ENCODE measurements around the gene ZNF366.
"Not testable (repeated sequence)": the region's sequence is repeated elsewhere in the genome, so short reads cannot be mapped to it uniquely, and the experiment has no call there.

ZNF366 gene

DNA sequence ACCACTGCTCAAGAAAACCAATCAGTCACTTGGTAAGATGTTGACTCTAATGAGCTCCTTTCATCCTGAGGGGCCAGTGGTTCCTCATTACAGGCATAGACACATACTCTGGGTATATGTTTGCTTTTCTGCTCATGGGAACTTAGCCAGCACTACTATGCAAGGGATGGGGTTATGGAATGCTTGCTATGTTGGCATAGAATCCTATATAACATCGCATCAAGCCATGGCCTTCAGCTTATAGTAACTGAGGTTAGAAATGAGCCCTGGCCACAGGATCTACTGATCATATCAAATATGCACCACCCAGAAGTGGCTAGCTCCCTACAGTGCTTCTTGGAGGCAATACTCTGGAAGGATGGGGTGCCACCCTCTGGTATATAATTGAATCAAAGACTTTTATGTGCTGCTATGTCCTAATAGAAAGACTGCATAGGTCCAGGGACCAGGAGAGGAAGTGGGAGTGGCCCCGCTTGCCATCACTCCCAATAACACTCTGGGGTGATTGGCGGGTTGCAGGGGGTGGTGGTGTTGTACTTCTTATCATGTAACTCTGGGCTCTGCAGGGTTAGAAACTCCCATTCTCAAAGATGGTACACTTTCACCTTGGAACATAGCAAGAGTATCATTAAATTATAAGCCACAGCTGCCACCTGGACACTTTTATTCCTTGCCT is 70.3 kb downstream of the ZNF366 start:
- no peak for DNase-seq

DNA sequence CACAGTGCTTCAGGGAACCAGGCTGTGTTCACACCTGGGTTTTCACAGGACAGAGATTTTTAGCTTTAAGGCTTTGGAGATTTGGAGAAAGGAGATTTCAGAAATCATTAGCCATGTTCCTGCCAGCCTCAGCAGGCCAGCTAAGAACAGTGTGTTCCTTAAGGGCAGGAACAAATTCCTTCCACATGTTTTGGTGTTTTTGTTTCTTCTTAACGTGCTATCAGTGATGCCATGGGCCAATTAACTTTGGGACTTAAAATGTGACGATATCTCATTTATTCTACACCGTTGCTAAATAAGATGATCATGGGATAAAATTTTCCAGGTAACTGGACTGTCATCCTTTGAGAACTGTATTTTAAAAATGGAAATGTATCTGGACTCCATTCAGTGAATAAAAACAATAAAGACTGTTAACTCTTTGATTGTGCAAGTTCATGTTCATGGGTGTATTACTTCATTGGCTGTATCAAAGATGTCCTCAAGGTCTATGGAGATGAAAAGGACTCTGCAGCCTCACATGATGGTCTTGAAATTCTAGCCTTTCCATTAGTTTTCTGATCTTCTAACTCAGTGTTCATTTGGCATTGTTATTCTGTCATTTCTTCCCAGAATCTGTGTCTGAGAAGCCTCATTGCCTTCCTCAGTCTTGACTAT is 72.3 kb downstream of the ZNF366 start:
- no peak for DNase-seq

DNA sequence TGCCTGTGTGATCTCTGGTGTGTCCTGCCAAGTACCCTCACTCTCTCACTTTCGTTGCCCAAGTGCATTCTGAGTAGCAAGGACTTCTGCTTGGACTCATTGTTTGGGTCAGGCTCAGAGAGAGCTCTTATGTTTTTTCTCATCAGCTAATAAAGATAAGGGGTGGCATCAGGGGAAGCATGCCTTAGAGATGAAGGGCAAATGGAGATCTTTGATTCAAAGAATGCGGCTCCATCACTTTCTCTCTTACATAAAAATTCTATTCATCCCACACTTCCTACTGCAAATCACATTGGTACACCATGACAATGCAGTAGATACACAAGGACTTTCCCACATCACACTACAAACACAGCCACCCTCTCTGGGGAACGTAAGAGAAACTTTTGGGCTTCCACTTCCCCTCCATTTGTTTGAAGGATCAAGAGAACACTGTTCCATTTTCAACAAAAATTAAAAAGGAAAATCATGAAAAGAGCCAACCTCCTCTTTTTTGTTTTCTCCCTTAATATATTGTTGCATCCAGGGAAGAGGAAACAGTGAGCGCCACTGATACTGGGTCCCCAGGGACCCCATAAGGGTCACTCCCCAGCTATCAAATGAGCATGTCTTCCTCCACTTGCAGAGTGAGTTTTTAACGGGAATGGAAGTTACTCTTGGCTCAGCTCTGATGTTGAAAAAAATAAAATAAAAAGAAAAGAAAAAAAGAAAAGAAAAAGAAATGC is 73.0 kb downstream of the ZNF366 start:
- DNase-seq: no peak

DNA sequence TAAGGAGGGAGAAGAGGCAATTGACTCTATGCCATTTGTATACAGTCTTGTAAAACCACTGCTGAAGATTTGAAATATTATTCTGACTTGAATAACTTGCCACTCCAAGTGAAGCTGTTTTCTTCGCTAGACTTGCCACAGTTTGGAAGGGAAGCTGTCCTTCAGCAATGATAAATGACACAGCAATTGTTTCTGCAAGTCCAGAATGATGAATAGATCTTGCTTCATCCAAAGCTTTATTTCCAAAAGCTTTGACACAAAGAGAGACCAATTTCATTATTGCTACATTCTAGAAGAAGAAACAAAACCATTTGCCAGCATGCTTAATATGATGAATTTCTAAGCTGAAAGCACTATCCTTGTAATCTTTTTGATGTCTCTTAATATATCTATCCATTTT is 73.7 kb downstream of the ZNF366 start:
- DNase-seq: no peak

DNA sequence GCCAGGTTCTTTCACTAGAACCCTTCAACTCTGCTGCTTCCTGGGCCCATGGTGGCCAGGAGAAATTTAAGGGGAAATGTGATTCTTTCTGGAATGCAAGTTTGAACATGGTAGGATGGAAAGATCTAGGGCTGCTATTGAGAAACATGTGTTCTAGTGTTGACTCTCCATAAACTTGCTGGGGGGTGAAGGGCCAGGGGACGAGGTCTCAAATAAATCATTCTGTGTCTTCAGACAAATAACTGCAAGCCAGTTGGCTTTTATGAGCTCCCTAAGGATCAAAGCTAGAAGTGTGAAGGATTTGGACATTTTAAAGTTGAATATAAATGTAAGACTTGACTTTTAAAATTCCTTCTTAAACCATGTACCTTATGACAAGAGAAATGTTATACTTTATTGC is 78.5 kb downstream of the ZNF366 start:
- DNase-seq: no peak

DNA sequence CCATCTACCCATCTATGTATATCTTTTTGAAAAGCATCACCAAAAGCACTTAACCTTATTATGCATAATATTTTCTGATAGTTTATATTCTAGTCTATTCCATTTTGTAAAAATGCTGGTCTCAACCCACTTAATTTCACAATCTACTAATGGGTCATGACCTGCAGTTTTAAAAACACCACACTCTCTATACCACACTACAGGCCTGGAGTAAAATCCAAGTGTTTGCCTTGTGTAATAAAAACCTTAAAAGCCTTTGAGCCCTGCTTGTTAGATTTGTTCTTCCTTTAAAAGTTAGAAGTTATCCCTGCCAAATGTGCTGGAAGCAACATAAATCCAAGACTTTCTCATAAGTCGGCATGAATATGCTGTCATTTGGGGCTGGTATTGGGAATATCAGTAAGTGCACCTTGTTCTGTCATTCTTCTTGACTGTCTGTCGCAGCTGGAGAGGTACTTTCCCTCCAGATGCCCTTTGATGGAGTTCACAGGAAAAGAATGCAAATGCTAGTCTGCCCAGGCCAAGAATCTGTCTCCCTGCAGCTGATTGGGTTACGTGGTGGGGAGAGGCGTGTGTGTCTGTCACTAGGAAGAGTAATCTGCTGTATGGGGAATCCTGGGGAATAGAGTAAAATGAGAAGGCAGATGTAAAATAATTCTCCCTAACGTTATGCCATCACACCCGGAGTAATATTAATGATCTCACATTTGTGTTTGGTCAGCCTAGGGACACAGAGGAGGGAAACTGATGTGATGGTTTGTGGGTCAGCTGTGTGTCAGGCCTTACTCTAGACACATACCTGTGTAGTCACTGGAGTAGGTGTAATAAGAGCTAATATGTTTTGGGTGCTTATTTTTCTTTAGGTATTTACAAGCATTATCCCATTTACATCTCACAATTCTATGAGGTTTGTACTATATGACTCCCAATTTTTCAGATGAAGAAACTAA is 79.4 kb downstream of the ZNF366 start:
- DNase-seq: no peak

DNA sequence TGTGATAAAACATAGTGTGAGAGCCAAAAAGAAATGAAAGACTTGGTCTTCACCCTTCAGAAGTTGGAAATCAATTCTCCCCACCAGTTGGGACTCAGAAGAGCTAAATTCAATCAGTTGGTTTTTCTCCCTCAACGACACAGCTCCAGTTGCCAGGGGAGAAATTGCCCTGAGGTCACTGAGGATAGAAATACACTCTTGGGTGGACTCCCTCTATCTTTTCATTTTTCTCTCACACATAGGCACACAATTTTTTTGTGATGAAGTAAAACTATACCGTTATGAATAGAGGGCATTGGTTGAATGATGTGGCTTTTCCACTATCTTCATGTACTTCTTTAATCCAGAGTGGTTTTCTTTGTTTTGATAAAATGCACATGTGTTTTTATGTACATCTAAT is 80.2 kb downstream of the ZNF366 start:
- no peak for DNase-seq

DNA sequence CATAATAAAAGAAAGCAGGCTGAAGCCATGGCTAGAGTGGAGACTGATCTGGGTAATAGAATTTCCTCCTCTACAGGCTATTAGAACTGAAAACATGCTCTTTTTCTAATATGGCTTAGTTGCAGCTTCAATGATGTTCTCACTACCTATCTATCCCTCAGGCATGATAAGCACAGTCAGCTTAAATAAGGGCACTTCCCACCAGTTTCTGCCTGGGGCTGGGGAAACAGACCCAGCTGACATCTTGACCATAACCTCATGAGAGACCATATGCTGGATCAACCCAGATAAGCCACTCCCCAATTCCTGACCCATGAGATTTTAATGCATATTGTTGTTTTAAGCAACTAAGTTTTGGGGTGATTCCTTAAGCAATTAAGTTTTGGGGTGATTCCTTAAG is 81.2 kb downstream of the ZNF366 start:
- DNase-seq: no peak

DNA sequence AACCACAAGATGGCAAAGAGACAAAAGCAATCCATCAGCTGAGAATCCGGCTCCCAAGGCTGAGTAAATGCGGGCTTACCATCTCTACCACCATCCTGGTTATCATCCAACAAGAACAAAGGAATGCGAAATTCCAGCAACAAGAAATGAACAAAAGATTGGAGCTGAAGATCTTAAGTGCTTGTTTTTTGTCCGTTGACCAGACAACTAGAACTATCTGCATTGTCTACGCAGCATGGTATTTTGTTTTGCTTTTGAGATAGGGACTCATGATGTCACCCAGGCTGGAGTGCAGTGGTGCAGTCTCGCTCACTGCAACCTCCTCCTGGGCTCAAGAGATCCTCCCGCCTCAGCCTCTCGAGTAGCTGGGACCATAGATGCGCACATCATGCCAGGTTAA is 88.9 kb downstream of the ZNF366 start:
- no peak for DNase-seq

DNA sequence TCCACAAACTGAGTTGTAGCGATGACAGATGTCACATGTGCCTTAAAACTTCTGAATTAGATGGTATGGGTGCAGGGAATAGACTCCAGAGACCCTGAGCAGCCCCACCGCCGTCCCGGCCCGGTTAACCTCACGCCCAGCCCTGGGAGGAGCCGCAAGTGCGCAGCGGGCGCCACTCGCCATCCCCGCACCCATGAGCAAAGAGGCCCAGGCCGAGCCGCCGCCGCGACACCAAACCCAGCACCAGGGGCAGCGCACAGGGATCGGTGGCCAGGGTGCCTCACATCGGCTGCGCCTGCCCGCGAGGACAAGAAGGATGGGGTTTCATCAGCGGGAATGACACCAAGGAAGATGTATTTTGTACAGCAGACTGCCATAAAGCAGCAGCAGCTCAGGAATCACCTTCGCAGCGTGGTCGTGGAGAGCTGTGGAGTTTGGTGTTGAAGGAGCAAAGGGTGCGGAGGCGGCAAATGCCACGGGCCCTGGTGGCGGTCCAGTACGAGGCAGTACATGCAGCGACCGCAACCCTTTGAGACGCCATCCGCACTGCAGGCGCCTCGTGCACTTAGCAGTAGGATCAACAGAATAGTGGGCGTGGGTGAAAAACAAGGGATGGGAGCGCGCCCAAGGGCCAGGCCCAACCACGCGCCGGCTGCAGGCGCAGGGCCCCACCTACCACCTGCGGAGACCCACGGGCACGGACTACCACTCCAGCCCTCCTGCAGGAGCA is 89.7 kb downstream of the ZNF366 start:
- DNase-seq: no peak

DNA sequence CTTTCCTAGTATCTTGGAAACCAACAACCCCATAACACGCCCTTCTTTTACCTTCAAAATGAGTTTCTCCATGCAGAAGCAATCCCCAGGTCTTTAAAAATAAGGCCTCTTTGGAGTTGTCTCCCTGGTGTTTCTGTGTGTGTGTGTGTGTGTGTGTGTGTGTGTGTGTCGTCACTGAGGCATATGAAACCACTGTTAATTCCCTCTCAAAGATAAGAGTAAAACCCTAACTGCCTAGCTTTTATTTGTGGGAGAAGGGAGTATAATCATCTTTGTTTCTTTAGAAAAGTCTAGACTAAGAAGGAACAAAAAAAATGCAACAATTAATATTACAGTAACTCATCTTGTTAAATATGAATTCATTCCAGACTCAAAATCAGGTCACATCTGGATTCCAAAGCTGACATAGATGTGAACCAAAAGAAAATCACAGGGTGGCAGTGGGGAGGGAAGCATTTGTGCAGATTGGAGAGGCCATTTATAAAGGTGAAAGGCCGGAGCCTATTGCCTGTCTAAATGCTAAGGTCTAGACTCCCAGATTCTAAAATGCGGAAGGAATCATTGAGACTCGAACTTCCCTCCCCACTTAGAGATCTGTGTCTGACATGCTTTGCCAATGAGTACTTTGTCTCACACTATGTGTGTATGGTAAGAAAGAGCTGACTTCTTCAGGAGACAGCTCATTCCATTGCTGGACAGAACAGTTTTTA is 91.4 kb downstream of the ZNF366 start:
- no peak for DNase-seq

DNA sequence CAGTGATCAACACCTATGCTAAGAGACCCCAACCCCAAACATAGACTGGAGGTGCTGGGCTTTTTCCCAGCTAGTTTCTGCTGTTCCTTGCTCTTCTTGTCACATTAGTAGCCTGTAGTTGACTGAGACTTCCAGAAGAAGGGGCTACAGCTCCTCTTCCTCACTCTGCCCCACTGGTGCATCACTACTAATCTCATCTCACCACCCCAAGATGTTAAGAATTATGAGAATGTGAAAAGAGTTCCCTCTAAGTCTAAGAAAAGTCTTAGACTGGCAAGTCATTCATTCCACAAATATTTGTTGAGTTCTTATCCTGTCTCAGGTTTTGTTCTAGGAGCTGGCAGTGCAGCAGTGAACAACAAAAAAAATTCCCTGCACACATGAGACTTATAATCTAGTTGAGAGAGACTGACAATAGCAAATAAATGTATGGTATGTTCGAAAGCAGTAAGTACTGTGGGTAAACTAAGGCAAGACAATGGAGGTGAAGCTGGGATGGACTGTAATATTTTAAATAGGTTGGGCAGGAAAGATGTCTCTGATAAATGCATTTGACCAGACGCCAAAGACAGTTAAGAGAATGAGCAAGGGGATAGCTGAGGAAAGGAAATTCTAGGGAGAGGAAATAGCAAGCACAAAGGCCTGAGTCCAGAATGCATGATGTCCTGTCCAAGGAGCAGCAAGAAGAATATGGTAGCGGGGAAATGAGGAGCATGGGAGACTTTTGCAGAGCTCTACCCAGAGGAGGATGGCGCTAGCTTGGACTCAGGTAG is 94.7 kb downstream of the ZNF366 start:
- DNase-seq: no peak

DNA sequence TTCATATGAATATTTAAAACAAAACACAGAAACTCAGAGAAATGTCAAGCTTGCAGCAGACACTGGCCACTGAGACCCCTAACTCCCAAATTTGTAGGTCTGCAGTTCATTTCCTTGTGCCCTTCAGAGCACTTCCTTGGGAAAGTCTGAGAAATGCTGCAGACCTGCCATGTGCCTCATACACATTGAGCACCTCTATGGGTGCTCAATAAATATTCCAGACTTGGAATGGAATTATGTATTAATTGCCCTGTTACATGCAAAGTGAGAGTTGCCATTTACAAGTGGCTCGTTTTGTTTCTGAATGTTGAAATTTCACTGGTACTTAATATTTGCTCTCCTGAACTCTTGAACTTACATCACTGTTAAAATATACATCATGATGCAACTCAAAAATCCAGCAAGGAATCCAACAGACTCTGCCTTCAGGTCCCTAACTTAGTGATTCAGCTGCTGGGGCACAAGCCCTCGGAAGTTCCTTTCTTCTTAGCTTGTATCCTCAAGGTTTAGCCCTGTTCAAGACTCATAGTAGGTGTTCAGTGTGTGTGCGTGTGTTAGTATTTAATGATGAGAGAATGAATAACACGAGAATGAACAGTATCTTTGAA is 96.4 kb downstream of the ZNF366 start:
- DNase-seq: no peak

DNA sequence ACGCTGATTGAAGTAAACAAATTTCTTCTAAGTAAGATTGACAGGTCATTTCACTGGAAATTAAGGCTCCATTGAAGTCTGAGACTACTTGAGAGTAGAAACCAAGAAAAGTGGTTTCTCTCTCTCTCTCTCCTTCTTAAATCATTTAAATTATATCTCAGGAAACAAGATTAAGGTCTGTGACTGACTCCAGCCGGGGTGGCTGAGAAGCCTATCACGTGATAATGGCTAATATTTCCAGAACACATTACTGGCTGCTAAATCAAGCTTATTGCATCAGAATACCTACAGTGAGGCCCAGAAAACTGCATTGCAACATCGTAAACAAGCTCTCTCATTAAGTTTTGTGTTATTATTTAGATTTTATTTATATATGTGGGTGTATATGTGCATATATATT is 98.6 kb downstream of the ZNF366 start:
- no peak for DNase-seq

DNA sequence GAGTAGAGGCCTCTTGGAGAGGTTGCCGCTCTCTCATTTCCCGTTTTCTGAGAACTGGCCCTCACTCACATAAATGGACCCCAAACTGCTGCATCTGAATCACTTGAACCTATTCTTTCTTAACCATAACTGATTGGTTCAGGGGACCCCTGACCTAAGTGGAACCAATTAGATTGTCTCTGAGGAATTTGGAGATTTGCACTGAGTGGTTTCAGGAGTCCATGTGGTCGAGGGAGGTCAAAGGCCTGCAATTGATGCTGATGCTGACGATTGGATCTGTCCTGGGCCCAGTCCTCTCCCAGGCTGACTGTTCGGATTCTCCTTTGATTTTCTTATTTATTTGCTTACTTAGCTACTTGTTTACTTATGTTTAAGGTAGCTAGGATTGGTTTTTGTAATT is 99.1 kb downstream of the ZNF366 start:
- no peak for DNase-seq

DNA sequence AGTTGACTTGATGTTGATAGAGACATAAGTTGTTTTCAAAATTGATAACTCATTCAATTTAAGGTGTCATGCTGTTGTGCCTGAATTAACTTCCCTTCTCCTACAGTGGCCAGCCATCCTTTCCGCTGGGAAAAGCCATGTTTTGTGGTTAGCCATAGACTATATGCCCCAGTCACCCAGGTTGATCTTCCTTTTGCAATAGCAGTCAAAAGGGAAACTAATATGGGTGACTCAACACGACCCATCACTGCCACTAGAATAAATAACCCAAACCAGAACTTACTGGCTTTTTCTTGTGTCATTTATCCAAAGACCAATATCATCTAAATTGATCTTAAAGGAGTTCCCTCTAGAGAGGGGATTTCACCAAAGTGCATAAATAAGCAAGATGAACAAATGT is 99.7 kb downstream of the ZNF366 start:
- no peak for DNase-seq

DNA sequence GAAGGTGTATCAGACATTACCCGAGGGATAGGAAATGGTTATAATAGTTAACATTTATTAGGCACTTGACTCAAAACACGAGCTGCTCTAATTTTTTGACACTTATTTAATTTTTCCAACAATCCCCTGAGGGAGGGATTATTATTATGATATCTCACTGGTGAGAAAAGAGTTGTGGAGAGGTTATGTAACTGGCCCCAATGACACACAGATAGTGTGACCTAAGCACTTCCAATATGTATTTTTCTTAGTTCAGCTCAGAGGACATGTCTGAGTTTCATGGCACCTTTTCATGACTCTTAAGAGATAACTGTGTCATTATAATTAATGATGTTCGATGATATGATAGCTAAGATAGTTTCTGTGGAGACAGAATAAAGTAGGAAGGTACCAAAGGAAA is 100.1 kb downstream of the ZNF366 start:
- no peak for DNase-seq

DNA sequence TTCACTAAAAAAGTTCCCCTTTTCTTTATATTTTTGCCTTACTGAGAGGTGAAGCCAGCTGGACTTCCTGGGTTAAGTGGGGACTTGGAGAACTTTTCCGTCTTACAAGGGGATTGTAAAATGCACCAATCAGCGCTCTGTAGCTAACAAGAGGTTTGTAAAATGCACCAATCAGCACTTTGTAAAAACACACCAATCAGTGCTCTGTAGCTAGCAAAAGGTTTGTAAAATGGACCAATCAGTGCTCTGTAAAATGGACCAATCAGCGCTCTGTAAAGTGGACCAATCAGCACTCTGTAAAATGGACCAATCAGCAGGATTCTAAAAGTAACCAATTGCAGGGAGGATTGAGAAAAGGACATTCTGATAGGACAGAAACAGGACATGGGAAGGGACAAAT is 102.4 kb downstream of the ZNF366 start:
- DNase-seq: not testable (repeated sequence)

DNA sequence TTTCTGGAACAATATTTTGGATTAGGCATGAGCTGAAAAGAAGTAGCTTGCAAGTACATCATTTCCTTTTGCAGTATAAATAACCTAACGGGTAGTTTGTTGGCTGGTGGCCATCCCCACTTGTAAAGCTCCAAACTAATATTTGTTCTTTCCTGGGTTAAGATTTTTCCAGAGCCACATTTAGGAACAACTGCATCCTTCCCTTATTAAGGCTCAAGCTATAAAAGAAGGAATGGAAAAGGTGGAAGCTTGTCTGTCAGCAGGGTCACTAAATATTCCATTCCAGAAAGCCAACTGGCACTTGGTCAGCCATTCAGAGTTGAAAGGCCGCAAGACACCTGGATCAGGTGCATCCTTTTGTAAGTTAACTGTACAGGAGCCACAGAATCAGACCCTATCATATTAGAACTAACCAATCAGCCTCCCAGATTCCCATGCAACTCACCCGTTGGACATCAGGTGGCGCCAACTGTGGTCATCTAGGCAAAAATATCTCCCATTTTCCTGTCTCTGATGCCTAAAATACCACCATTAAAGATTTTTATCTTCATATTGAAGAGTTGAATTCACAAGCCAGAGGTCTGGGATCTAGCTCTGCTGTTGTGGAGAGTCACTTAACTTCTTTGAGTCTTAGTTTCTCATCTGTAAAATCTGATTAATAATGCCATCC is 104.1 kb downstream of the ZNF366 start:
- no peak for DNase-seq

DNA sequence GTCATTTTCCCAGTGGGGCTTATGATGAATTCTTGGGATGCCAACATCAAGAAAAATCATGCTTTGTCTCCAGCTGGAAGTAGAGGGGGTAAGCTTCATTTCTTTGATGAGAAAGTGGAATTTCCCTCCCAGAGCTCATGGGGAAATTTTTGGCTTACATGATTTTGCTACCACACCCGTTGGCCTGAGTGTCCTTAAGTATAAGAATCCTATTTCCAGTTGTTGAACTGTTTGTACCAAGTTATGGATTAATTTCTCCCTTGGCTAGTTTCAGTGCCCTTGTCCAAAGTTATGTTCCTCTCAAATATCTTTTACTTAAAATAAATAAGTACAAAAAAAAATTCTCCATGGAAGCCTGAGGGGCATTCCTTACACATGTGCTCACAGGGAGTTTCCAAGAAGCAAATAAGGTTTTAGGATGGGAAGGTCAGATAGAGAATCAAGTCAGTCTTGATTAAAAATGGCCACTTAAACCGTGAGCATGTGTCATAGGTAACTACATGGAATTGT is 104.8 kb downstream of the ZNF366 start:
- no peak for DNase-seq

Measured in NCI-H510A (cell line).